Measurements from ENCODE around the gene CARMIL3. TPM values are rescaled to one million over a fixed set of nuclear protein-coding genes. Genes with fewer than 3 reads are reported as not detected.

CARMIL3 gene
- total RNA-seq, 1 donor from 2014 or later: 108 TPM

- no peak for DNase-seq
- Mint-ChIP-seq H3K9me3 (ENCODE audit: unreplicated experiment) (peaks cover 31% of the 10 kb centered on the region), H3K27ac (ENCODE audit: unreplicated experiment) (peak overlapping the region; percentile 76), H3K36me3 (ENCODE audit: unreplicated experiment) (peaks cover 10% of the 10 kb centered on the region), H3K4me3 (ENCODE audit: unreplicated experiment) (no peak overlapping the region), H3K27me3 (ENCODE audit: unreplicated experiment) (peaks cover 21% of the 10 kb centered on the region), H3K4me1 (ENCODE audit: low read depth, unreplicated experiment) (peaks cover 44% of the 10 kb centered on the region)
- no peak for TF ChIP-seq CTCF (IDR thresholded peaks at IDR 0.05; ENCODE audit: partially characterized antibody, unreplicated experiment)
Observed at GRCh38 chr14:24084440-24084839, 32.6 kb downstream of the CARMIL3 start.

GRCh38 chr14:24085215-24085614 lies 33.4 kb downstream of the CARMIL3 start:
- TF ChIP-seq CTCF (IDR thresholded peaks at IDR 0.05; ENCODE audit: partially characterized antibody, unreplicated experiment): no peak
- H3K9me3 Mint-ChIP-seq (ENCODE audit: unreplicated experiment): peaks cover 23% of the 10 kb centered on the region
- DNase-seq: no peak
- H3K27me3 Mint-ChIP-seq (ENCODE audit: unreplicated experiment): peaks cover 13% of the 10 kb centered on the region
- peaks cover 46% of the 10 kb centered on the region for H3K4me1 Mint-ChIP-seq (ENCODE audit: low read depth, unreplicated experiment)
- H3K36me3 Mint-ChIP-seq (ENCODE audit: unreplicated experiment): peaks cover 10% of the 10 kb centered on the region
- H3K4me3 Mint-ChIP-seq (ENCODE audit: unreplicated experiment): peak overlapping the region; percentile 39
- peak overlapping the region; percentile 76 for H3K27ac Mint-ChIP-seq (ENCODE audit: unreplicated experiment)

- DNase-seq: no peak
- Mint-ChIP-seq H3K4me3 (ENCODE audit: unreplicated experiment) (no peak overlapping the region), H3K9me3 (ENCODE audit: unreplicated experiment) (peaks cover 19% of the 10 kb centered on the region), H3K27ac (ENCODE audit: unreplicated experiment) (peak overlapping the region; percentile 49), H3K36me3 (ENCODE audit: unreplicated experiment) (peaks cover 10% of the 10 kb centered on the region), H3K27me3 (ENCODE audit: unreplicated experiment) (peaks cover 7% of the 10 kb centered on the region), H3K4me1 (ENCODE audit: low read depth, unreplicated experiment) (peaks cover 47% of the 10 kb centered on the region)
- TF ChIP-seq CTCF (IDR thresholded peaks at IDR 0.05; ENCODE audit: partially characterized antibody, unreplicated experiment): no peak
Observed at GRCh38 chr14:24086193-24086955, 34.6 kb downstream of the CARMIL3 start.

GRCh38 chr14:24087004-24087403 lies 35.2 kb downstream of the CARMIL3 start:
- peaks cover 10% of the 10 kb centered on the region for H3K36me3 Mint-ChIP-seq (ENCODE audit: unreplicated experiment)
- peaks cover 44% of the 10 kb centered on the region for H3K4me1 Mint-ChIP-seq (ENCODE audit: low read depth, unreplicated experiment)
- peaks cover 16% of the 10 kb centered on the region for H3K9me3 Mint-ChIP-seq (ENCODE audit: unreplicated experiment)
- no peak overlapping the region for H3K4me3 Mint-ChIP-seq (ENCODE audit: unreplicated experiment)
- no peak for DNase-seq
- peaks cover 5% of the 10 kb centered on the region for H3K27me3 Mint-ChIP-seq (ENCODE audit: unreplicated experiment)
- peak overlapping the region; percentile 8 for H3K27ac Mint-ChIP-seq (ENCODE audit: unreplicated experiment)
- TF ChIP-seq CTCF (IDR thresholded peaks at IDR 0.05; ENCODE audit: partially characterized antibody, unreplicated experiment): no peak

- Mint-ChIP-seq H3K27me3 (ENCODE audit: unreplicated experiment) (peaks cover 9% of the 10 kb centered on the region), H3K4me3 (ENCODE audit: unreplicated experiment) (no peak overlapping the region), H3K9me3 (ENCODE audit: unreplicated experiment) (peaks cover 13% of the 10 kb centered on the region), H3K27ac (ENCODE audit: unreplicated experiment) (no peak overlapping the region), H3K4me1 (ENCODE audit: low read depth, unreplicated experiment) (peaks cover 35% of the 10 kb centered on the region), H3K36me3 (ENCODE audit: unreplicated experiment) (peaks cover 10% of the 10 kb centered on the region)
- DNase-seq: no peak
- TF ChIP-seq CTCF (IDR thresholded peaks at IDR 0.05; ENCODE audit: partially characterized antibody, unreplicated experiment): no peak
Observed at GRCh38 chr14:24088095-24088494, 36.3 kb downstream of the CARMIL3 start.

Measured in glutamatergic neuron (in vitro differentiated cells).